CD4-positive, alpha-beta T cell treated with Interleukin-1 beta for 1 hour (primary cell): Measurements from ENCODE around the gene MTERF4.

Experiments
- DNase-seq, 2 donors: peaks; one replicate each; pipeline ENCODE4 v3.0.0-alpha.2; 2020 to 2022

MTERF4 gene

GRCh38 chr2:241087420-241088268 is 14.4 kb downstream of the MTERF4 start:
- no peak for DNase-seq

- no peak for DNase-seq
Measured at GRCh38 chr2:241084856-241085444, 17.1 kb downstream of the MTERF4 start.

DNA sequence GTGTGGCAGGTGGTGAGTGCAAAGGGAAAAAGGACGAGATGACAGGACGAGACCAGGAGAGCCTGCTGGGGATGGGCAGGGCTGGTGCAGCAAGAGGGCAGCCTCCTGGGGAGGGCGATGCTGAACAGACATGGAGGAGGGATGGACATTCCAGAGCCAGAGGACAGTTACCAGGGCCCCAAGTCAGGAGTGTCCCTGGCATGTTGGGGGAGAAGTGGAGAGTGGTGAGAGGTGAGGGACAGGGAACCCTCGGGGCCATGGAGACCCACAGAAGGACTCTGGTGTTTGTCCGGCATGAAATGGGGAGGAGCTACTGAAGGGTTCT is 19.0 kb downstream of the MTERF4 start:
- no peak for DNase-seq

DNA sequence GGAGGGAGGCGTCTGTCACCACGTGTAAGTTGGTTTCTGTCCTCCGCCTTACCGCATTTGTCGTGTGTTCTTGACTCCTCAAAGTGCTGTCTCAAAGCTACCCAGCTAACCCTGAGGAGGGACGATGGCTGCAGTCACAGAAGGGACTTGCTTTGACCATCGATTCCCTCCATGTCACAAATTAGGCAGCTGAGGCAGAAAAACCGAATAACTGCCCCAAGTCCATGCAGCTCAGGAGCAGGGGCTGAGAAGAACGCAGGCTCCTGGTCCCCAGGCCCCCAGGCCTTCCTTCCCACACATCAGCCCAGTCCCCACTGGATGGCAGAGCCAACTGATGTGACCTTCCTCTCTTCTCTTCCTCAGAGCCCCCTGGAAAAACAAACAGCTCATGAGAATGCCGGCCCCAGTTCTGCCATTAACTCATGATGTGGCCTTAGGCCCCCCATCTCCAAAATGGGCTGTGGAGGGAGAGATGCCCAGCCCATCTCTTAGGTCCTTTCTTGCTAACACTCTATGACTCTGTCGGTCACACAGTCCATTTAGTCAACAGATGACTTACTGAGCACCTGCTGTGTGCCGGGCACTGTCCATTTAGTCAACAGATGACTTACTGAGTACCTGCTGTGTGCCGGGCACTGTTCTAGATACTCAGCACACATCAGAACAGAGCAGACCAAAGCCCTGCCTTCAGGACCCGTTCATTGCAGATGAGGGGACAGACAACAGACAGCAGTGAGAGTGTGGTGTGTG is 19.6 kb downstream of the MTERF4 start:
- no peak for DNase-seq

DNA sequence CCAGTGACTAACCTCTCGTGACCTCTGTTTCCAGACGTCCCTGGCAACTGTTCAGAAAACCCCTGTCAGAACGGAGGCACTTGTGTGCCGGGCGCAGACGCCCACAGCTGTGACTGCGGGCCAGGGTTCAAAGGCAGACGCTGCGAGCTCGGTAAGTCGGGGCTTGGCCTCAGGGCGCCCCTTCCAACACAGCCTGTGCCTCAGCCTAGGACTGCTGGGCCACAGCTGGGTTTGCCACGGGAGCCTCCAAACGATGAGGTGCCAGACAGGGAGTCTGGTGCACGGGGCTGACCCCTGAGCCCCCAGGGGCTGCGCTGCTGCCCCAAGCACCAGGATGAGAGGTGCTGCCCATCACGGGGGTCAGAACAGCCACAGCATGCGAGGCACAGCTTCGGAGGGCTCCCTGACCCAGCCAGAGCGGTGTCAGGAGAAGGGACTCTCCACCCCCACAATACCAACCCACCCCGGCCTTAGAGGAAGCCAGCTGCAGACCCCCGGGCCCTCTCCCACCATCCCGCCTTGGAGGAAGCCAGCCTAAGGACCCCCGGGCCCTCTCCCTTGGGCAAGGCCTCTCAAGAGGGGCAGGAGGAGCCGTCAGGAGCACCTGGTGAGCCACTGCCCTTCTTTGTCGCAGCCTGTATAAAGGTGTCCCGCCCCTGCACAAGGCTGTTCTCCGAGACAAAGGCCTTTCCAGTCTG is 20.3 kb downstream of the MTERF4 start:
- DNase-seq = no peak

GRCh38 chr2:241081190-241081642 is 20.9 kb downstream of the MTERF4 start:
- DNase-seq = no peak

- no peak for DNase-seq
Measured at GRCh38 chr2:241080405-241081189, 21.5 kb downstream of the MTERF4 start.

DNA sequence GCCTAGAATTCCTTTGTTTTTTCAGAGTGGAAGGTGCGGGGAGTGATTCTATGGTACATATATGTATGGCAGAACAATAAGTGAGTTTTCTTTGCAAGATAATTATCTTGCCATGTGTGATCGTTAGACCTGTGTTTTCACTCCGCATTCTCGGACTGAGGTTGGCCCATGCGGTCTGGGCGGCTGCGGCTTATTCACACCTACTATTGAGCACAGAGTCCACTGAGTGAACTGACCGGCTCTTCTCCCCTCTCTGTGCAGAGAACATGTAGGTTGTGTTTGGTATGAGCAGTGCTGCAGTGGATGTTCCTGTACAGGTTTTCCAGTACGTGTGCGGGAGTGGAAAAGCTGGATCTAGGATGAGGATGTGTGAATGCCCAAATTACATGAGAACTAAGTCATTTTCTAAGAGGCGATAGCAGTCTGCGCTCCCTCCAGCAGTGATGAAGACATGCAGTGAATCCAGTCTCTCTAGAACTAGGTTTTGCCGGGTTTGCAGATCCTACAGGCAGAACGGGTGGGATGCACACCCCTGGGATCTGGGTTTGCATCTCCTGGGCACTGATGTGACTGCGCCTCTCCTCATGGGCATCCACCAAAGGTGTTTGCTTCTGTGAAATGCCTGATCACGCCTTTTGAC is 27.1 kb downstream of the MTERF4 start:
- no peak for DNase-seq

GRCh38 chr2:241074065-241074818 is 27.8 kb downstream of the MTERF4 start:
- no peak for DNase-seq

GRCh38 chr2:241073166-241074064 is 28.7 kb downstream of the MTERF4 start:
- no peak for DNase-seq

GRCh38 chr2:241072553-241073165 is 29.4 kb downstream of the MTERF4 start:
- no peak for DNase-seq

- no peak for DNase-seq
Measured at GRCh38 chr2:241072151-241072550, 29.9 kb downstream of the MTERF4 start.

DNA sequence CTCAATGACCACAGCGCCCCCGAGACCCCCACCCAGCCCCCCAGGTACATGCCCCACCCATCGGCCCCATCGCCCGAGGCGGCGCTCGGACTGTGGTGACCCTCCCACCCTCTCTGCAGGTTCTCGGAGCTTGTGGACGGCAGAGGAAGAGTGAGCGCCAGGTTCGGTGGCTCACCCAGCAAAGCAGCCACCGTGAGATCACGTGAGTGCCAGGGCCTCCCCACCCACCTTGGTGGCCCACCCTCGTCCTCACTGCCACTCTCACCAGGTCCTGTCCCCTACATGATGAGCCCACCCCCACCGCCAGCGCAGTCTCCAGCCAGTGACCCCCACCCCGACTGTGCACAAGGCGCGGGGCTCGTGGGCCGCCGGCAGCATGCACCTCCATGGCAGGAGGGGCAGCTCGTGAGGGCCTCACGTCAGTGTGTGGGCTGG is 30.4 kb downstream of the MTERF4 start:
- no peak for DNase-seq

DNA sequence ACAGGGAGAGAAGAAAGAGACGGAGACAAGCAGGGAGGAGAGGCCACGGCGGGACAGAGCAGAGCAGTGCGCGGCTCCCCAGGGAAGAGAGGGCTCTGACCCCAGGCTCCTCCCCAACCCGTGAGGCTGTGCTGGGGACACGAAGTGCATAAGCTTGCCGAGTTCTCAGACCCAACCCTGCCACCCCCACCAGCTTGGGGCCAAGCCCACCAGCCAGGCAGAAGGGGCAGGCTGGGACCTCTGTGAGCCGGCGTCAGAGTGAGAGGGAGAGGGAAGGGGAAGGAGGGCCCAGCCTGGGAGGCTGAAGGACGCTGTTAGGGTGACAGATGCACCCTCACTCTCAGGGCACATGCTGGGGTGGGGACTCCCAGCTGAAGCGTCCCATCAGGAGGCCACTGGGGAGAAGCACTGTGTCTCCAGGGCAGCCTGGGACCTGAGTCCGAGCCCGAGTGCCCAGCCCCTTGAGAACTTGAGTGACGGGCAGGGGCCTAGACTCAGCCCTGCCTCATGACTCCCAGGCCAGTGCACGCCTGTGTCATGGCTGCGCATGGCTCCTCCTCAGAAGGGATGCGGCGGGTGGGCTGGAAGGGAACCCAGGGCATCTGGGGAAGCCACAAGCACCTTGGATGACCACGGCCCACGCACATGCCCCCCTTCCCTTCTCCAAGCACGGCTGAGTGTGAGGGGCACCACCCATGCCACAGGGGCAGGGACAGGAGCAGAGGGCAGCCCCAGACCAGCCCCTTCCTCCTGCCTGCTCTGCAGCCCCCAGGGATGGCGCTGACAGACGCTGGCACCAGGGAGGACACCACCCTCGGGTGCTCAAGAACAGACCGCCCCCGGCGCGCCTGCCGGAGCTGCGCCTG is 31.0 kb downstream of the MTERF4 start:
- no peak for DNase-seq

DNA sequence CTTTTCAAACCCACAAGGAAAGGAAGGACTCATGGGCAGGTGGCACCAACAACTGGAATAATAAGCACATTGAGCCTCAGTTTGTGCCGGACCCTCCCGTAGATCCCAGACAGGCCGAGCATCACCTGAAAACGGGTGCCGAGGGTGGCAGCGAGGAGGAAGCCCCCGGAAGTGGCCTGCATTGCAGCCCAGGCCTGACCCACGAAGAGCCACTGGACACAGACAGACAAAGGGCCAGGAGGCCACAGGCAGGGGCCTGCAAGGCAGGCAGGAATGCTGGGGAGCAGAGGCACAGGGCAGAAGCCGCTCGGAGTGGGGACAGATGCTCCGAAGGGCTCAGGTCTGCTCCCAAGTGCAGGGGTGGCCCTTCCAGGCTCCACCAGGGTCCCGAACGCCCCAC is 31.7 kb downstream of the MTERF4 start:
- no peak for DNase-seq

DNA sequence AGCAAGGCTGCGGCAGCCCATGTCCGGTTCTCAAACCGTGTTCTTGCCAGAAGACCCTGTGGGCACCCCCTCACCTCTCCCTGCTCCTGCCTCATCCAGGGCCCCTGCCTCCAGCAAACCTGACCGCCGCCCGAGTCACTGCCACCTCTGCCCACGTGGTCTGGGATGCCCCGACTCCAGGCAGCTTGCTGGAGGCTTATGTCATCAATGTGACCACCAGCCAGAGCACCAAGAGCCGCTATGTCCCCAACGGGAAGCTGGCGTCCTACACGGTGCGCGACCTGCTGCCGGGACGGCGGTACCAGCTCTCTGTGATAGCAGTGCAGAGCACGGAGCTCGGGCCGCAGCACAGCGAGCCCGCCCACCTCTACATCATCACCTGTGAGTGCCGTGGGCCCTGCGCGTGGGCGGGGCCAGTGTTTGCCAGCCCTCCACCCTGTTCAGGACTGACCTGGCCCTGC is 32.2 kb downstream of the MTERF4 start:
- no peak for DNase-seq

GRCh38 chr2:241068942-241069810 is 32.9 kb downstream of the MTERF4 start:
- DNase-seq = no peak
